ENCODE measurements around the gene MUC13.

Gene MUC13

GRCh38 chr3:124887932-124888298, 46.6 kb downstream of the MUC13 start:
- DNase-seq (ENCODE audit: extremely low read depth, low read depth): no peak
- TF ChIP-seq, protein P1, sequence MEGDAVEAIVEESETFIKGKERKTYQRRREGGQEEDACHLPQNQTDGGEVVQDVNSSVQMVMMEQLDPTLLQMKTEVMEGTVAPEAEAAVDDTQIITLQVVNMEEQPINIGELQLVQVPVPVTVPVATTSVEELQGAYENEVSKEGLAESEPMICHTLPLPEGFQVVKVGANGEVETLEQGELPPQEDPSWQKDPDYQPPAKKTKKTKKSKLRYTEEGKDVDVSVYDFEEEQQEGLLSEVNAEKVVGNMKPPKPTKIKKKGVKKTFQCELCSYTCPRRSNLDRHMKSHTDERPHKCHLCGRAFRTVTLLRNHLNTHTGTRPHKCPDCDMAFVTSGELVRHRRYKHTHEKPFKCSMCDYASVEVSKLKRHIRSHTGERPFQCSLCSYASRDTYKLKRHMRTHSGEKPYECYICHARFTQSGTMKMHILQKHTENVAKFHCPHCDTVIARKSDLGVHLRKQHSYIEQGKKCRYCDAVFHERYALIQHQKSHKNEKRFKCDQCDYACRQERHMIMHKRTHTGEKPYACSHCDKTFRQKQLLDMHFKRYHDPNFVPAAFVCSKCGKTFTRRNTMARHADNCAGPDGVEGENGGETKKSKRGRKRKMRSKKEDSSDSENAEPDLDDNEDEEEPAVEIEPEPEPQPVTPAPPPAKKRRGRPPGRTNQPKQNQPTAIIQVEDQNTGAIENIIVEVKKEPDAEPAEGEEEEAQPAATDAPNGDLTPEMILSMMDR (IDR thresholded peaks at IDR 0.05; ENCODE audit: low read depth, low read length): no peak

DNA sequence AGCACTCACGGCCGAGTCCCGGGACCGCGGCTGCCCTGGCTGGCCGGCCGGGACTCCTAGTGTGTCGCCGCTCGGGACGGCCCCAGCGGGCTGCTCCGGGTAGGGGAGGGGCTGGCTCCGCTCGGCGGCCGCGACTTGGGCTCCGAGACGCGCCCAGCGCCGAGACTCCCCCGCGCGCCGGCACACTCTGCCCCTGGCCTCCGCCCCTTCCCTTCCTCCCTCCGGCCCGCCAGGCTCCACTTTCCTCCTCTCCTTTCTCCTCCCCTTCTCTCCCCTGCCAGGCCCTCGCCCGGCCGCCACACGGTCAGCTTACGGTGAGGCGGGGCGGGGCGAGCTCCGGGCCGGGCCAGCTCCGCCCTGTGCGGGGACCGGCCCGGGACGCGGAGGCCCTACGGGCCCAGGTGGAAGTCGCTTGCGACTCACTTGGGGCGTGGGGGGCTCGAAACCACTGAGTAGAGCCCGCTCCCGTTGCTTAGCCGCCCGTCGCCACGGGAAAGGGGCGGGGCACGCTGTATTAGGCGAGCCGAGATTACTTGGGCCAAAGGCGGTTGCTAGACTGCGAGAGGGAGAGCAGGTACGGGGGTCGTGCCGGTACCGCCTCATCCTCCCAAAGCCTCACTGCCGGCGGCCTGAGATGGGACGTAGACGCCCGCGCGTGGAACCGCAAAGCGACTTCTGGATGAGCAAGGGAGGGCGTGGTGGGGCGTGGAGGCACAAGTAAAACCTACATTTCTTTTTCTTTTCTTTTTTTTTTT, 47.2 kb downstream of the MUC13 start, which contains the start of gene ITGB5:
Gene ITGB5, minus strand, starts transcription at position 189 of the 755 bp plus-strand sequence. CDS start 365 bp downstream, outside the sequence.
- peak; percentile 57 for DNase-seq (ENCODE audit: extremely low read depth, low read depth)
- TF ChIP-seq, protein P1 (IDR thresholded peaks at IDR 0.05; ENCODE audit: low read depth, low read length): no peak

- TF ChIP-seq, protein P1 (IDR thresholded peaks at IDR 0.05; ENCODE audit: low read depth, low read length): no peak
- DNase-seq (ENCODE audit: extremely low read depth, low read depth): no peak
Observed at GRCh38 chr3:124886168-124887056, 48.1 kb downstream of the MUC13 start.

- no peak for DNase-seq (ENCODE audit: extremely low read depth, low read depth)
- TF ChIP-seq, protein P1 (IDR thresholded peaks at IDR 0.05; ENCODE audit: low read depth, low read length): no peak
Observed at GRCh38 chr3:124885466-124886167, 48.9 kb downstream of the MUC13 start.

DNA sequence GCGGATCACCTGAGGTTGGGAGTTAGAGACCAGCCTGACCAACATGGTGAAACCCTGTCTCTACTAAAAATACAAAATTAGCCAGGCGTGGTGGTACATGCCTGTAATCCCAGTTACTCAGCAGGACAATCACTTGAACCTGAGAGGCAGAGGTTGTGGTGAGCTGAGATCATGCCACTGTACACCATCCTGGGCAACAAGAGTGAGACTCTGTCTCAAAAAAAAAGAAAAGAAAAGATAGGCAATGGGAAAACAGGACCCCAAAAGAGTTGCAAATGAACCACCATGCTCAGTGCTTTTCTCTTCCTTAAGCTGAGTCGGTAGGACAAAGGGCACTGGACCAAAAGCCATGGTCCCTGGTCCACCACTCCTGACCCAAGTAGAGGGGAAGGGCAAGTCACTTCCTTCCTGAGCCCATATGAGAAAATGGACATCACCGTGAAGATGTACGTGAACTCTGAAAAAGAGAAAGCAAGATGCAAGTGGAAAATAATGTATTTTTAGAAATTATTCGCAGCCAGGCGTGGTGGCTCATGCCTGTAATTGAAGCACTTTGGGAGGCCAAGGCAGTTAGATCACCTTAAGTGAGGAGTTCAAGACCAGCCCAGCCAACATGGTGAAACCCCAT, 50.0 kb downstream of the MUC13 start:
- TF ChIP-seq, protein P1 (IDR thresholded peaks at IDR 0.05; ENCODE audit: low read depth, low read length): no peak
- DNase-seq (ENCODE audit: extremely low read depth, low read depth): no peak

DNA sequence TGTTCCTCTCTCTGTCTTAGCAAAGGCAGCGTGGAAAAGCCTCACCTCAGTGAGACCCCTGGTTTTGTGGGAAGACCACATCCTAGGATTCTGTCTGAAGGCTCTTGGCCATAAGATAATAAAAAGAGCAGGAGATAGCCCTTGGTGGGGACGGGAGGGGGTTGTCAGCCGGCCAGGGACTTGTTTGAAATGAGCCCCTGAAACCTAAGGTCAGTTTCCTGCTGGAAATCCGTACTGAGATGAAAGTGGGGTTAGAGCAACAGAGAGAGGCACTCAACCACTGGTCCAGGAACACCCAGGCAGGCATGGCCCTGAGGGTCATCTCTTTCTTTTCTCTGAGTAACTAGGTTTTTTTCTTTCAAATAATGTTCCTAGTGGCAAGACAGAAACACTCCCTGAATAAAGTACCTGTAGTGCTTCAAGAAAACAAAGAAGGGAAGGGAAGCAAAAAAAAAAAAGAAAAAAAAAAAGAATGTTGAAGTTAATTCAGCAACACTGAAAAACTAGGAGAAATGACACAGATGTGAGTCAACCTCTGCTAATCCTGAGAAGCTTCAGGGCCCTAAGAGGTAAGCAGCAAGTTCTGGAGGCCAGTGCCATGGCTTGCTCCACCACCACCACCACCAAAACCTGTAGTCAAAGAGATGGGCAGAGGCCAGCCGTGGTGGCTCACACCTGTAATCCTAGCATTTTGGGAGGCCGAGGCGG, 50.6 kb downstream of the MUC13 start:
- DNase-seq (ENCODE audit: extremely low read depth, low read depth): no peak
- TF ChIP-seq, protein P1 (IDR thresholded peaks at IDR 0.05; ENCODE audit: low read depth, low read length): no peak

Data from AG09319 (cell line).